ENCODE data around the gene CEP63. TPM values are rescaled to one million over a fixed set of nuclear protein-coding genes. Genes with fewer than 3 reads are reported as not detected.

The CEP63 gene
- total RNA-seq, 1 donor from 2014 or later, result 21.2 TPM

DNA sequence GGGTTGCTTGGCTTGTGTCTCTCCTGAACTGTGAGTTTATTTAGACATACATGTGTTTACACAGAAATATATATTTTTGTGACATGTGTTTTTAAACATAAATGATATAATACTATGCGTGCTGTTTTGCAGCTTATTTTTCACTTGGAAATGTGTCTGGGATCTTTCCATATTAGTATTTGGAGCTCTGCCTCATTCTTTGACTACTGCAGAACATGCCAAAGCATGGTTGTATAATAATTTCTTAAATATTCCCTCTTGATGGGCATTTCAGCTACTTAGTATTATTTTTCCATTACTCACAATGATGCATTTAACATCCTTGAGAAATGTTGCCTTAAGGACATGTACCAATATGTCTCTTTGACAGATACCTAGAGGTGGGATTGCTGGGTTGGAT is 19.5 kb upstream of the CEP63 start:
- no peak for DNase-seq (ENCODE audit: low read depth, low spot score)

DNA sequence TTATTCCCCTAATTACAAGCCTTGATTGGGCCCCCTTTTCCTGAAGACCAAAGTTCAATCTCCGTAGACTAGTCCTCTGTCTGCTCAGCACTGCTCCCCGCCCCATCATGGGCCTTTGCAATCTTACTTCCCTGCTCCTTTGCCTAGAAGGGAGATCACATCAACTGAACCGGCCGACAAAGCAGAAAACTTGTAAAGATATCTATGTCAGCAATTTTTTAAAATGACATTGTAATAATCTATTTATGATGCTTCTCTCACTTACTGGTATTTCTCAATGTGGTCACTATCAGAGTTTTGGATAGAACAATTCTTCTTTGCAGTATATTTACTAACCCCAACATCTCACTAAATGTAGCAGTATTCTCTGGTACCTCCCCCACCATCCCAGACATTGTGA is 17.3 kb upstream of the CEP63 start:
- DNase-seq (ENCODE audit: low read depth, low spot score), result no peak

DNA sequence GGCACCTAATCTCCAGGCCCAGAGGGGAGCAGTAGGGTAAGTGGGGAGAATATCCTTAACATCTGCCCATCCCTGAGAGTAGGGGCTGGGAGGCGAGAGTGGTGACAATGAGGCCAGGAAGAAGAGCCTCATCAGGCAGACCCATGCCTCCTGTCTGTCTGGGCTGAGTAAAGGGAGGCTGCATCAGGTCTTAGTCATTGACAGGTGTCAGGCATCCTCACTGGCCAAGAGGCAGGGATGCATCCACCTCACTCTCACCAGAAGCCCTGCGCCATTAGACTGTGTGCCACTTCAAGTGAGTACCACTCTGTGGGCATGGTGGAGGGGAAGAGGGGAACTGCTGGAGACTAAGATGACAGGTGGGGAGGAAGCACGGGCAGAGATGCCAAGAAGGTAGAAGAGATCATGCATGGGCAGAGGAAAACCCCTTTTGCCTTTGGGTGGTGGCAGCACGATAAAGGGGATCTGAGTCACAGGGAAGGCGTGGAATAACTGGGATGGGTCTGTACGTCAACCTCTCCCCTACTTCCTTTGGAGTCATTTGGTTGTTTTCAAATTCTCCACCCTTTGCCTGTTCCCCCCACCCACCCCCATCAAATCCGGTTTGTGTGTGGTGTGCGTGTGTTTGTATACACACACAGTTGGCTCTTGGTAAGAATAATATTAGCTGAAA is 14.2 kb upstream of the CEP63 start:
- no peak for DNase-seq (ENCODE audit: low read depth, low spot score)

DNA sequence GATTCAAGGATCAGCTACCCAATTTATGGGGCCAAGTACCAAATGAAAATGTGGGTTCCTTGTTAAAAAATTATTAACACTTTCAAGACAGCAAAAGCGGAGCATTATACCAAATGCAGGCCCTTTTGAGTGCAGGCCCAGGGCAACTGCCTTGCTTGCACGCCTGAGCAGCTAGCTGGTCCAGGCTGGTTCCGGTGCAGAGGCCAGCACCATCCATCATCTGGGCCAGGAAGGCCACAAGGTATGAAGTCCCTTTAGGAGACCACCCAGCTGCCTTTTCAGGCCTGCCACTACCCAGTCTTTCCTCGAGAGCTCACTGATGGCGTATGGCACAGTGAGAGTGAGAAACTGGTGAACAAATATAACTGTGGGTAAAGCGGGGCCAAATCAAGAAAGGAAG is 13.0 kb upstream of the CEP63 start:
- DNase-seq (ENCODE audit: low read depth, low spot score), result no peak

DNA sequence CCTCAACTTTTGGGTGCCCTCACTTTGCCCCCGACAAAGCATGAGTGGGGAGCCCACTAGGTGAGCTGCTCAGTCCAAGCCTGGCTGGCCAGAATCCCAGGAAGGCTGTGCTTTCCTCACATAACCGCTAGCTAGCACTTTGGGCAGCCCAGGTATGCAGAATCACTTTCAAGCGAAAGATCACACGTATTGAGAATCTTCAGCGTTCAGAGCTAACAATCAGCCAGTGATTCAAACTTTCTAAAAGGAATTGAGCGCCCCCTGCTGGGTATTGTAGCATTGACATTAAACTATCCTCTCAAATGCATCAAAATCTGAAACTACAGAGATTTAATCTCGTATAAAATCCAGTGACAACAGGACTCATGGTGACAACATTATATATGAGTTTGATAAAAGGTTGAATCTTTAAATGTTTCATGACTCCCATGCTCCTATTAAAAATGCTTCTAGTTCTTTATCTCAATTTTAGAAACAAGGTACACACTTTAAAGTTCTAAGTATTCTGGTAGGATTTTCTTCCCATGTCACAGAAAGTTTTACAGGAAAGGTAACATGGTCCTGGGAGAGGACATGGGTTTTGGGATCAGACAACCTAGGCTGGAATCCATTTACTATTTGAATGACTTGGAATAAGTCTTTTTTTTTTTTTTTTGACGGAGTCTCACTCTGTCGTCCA is 11.8 kb upstream of the CEP63 start:
- DNase-seq (ENCODE audit: low read depth, low spot score), result no peak

DNA sequence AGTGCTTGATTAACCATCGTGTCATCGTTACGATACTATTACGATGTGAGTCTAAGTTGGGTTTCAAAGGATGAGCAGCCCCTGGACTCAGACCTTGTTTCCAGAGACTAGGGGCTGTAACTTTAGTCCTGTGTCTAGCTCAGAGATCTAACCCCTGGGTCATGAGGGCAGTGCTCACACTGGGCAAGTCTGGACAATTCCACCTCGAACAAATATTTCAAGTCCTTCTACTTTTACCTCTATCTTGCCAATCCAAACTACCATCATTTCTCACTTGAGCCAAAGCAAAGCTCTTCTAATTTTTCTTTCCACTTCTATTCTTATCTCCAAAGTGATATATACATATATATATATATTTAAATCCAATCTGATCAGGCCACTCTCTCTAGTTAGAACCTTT is 10.9 kb upstream of the CEP63 start:
- DNase-seq (ENCODE audit: low read depth, low spot score), result no peak

DNA sequence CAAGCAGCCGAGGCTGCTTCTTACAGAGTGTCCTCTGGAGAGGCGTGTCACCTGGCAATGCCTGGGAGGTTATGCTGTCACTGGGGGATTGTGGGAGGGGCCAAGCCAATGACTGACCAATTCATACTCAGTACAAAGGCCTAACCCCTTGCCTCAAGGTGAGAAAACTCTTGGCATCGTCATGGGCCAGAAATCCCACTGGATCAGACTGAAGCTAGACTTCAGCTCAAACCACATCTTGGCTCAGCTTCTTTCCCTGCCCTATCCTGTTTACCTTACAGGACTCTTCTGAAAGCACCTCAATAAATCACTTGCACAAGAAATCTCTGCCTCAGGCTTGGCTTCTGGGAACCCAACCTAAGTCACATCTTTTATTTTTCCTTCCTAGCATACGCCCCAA is 9.6 kb upstream of the CEP63 start:
- DNase-seq (ENCODE audit: low read depth, low spot score), result no peak

DNA sequence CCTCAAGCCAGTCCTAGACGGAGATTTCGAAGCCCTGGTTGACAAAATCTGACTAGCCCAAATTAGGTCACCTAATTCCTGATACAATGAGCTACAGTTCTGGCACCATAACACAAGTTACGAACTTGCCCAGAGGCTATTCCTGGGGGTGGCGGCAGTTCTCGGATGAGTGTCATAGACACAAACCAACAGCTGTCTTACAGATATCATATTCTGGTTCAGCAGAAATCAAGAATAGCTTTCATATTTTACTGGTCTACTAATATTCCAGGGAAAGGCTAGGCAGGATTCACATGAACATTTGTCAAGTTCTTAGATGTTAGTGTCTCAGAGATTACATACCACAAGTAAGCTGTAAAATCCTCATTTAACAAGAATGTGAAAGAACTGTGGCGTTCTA is 8.9 kb upstream of the CEP63 start:
- no peak for DNase-seq (ENCODE audit: low read depth, low spot score)

DNA sequence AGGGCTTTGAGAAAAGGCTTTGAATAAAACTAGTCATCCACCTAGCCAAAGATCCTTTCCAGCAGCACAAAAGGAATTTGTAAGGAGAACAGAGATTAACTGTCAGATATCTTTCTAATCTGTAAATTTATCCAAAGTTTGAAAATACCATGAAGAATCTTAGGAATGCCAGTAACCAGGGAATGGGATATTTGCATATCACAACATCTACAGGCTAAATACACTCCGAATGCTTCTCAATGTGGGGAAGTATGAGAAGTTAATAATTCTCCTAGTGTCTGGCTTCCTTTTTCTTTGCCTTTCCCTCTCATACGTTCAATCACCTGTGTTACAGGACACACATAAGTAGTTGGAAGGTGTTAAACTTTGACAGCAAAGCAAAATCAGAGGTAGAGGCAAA is 7.9 kb upstream of the CEP63 start:
- DNase-seq (ENCODE audit: low read depth, low spot score), result no peak

DNA sequence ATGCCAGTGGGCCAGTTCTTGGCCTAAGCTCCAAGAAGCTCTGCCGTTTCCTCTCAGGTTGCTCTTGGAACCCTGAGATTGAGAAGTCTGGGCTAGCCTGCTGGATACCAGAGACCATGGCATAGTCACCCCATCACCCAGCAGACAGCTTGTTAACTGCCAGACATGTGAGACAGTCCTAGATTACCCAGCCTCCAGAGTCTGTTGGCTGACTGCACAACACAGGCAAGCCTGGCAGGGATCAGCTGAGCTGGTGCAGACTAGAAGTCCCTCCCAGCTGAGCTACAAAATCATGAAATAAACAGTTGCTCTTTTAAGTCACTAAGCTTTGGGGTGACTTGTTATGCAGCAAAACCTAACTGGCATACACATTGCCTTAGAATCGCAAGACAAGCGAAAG is 5.3 kb upstream of the CEP63 start:
- no peak for DNase-seq (ENCODE audit: low read depth, low spot score)

DNA sequence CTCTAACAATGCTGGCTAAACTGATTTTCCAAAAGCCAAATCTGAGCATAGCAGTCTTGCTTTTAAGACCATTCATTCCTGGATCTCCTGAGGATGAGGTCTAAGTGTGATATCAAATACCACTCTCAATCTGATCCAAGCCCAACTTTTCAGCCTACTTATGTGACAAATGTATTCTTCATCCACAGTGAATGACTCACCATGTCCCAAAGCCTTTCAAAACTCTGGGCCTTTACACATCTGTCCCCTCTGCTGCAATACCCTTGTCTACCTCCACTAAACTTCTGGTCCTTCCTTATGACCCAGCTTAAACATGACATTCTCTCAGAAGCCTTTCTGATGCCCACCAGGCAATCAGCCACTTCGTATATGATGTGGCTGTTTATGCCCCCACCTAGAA is 4.7 kb upstream of the CEP63 start:
- no peak for DNase-seq (ENCODE audit: low read depth, low spot score)

DNA sequence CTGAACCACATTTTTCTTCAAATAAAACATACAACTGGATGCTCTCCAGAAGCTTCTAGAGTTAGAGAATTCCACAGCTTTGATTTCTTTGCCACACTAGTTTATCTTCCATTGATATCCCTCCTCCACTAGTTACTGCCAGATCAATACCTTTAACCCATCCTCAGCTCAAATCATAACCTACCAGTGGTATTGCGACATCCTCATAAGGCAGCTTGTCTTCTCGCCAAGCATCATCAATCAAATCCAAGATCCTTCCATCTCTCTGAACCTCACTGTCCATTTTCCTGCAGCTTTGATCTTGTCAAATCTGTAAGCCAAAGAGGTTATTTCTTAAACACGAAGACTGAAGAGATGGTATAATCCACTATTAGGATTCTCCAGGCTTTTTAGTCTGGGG is 3.2 kb upstream of the CEP63 start:
- no peak for DNase-seq (ENCODE audit: low read depth, low spot score)

DNA sequence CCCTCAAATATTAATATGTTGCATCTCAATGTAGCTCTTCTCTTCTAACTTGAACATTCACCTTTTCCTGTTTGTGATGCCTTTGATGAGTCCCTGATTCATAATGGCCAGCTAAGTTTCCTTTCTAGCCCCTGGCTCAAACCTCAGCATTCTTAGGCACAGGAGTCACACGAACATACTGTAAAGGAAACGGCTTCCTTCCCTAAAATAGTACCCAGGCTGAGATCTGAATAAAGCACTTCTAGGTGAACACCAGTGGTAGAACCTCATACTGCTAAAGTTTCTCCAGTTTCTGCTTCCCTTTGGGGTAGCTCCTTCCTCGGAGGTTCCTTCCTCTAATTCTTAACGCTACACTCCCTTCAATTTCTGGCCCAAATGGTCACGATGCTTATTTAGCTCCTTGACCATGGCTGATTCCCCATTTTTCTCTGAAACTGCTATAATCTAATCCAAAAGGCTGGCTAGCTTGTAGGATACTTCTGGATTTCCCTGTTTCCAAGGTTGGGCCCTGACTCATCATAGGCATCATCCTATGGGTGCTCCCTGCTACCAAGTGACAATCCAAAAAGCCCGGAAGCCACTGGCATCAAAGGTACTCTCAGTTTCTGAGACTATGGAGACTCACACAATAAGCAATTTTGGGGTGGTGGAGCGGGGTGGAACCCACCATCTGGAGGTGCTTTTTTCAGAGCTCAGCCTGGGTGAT is 2.5 kb upstream of the CEP63 start:
- peak; percentile 78 for DNase-seq (ENCODE audit: low read depth, low spot score)

DNA sequence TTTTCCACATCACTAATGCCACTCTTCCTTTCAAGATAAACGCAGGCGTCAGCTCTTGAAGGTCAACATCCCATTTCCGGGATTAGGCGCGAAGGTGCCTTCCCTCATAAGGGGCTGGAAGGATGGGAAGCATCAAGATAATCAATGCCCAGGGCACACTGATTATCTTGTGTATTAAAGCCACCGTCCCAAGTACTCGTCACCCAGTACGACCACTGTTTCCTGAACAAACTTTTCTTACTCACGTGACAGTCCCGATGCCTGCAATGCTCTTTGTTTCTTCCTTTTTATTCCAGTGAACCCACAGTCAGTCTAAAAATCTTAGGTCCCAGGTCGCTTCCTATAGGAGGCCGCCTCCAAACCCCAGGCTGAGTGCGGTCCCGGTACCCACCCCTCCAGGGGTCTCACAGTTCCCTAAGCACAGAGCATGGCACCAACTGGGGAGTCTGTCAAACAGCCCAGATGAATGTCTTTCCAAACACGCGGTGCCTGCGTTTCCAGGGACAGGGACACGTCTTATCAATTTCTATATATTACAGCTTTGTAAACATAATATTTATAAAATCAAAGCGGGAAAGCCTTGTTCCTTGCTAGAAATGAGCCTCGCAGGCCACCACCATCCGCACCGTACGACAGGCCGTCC is 661 bp upstream of the CEP63 start:
- peak; percentile 80 for DNase-seq (ENCODE audit: low read depth, low spot score)

DNA sequence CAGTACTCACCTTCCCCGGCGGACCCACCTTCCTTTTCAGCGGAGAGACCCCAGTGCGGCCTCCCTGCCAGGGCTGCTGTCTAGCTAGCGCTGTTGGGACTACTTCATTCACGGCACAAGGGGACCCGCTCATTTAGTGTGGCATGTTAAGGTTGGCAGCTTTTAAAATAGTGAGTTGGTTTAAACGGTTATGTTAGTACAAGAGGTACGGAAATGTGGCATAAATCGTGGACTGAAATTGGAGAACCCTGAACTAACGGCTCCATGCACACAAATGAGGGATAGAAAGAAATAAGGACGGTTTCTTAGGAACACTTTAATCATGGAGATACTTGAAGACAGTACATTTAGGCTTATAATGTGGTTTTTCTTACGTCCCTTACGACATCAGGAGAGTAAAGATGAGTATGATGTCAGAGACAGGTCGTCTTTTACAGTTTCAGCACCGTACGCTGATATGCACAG is 752 bp downstream of the CEP63 start:
- no peak for DNase-seq (ENCODE audit: low read depth, low spot score)

DNA sequence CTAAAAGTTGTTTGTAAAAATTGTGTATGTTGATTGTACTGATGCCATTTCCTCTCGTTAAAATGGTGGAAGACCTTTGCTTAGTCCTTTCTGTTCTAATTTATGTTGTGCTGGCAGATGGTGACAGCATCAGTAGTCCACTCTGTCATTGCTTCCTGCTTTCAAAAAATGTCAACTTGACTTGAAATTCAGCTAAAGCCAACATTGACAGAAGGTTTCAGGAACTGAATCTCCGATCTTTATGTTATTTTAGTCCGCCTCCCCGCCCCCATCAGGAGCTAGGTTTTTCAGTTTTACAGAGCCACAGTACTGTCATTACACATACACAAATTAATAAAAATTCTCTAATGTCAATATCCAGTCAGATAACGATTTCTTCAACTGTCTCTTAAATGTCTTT is 1.5 kb downstream of the CEP63 start:
- no peak for DNase-seq (ENCODE audit: low read depth, low spot score)

DNA sequence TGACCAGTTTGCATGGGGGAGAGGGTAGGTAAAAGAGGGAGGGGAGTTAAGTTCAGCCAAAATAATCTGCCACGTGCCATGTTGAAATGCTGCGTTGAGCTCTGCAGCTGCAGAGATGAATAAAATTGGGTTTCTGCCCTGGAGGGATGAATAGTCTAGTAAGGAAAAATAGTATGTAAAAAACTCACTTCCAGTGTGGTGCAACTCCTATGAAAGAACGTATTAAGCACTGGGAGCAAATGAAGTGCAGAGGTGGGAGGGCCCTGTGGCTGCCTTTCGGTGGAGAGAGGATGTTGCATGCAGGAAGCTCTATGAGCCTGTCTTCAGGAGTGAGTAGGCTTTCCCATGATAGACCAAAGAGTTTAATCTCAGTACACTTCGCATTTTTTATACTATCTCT is 8.6 kb downstream of the CEP63 start:
- no peak for DNase-seq (ENCODE audit: low read depth, low spot score)

DNA sequence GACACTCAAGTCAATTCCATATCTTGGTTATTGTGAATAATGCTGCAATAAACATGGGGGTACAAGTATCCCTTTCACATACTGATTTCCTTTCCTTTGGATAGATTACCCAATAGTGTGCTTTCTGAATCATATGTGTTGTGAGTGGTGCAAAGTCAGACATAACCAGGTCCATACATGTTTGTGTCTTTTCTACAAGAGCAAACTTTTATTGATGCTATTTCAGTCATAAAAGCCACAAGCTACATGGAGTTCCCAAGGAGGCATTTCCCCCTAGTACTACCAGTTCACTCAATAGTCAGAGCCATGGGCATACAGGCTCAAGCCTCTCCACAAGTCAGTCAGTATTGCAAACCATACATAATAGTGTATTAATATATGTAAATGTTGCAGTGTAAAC is 10.1 kb downstream of the CEP63 start:
- DNase-seq (ENCODE audit: low read depth, low spot score), result no peak

DNA sequence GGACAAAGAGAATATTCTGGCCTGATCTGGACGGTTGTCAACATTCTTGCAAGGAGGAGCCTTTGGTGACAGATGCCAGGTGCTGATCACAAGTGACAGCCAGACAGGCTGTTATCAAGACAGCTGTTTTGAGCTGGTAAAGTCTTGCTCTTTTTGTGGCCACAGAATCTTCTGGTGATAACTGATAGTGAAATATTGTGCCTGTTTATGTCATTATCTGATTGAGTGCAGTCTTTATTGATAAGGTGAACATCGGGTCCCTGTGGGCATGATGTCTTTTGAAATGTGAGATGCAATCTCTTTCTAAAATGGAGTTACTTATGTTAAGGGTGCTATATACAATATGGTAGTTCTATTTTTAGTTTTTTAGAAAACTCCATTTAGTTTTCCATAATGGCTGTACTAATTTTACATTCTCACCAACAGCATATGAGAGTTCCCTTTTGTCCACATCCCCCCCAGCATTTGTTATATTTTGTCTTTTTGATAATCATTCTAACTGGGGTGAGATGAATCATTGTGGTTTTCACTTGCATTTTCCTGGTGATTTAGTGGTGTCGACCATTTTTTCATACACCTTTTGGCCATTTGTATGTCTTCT is 10.7 kb downstream of the CEP63 start:
- DNase-seq (ENCODE audit: low read depth, low spot score), result no peak

DNA sequence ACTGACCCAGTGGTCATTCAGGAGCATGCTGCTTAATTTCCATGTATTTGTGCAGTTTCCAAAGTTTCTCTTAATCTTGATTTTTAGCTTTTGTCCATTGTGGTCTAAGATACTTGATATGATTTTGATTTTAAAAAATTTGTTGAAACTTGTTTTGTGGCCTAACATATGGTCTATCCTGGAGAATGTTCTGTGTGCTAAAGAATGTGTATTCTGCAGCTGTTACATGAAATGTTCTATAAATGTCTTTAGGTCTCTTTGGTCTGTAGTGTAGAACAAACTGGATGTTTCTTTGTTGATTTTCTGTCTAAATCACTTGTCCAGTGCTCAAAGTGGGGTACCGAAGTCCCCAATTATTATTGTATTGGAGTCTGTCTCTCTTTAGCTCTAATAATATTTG is 17.4 kb downstream of the CEP63 start:
- DNase-seq (ENCODE audit: low read depth, low spot score), result no peak

DNA sequence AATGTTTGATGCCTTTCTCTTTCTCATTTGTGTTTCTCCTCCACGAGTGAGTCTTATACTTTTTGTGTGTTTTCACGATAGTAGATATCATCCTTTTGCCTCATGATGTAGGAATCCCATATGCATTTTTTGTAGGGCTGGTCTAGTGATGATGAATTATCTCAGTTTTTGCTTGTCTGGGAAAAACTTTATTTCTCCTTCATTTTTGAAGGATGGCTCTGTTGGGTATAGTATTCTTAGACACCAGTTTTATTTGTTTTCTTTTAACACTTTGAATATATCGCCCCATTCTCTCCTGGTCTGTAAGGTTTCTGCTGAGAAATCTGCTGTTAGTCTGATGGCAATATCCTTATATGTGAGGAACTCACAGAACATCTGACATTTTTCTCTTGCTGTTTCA is 18.3 kb downstream of the CEP63 start:
- DNase-seq (ENCODE audit: low read depth, low spot score), result no peak

DNA sequence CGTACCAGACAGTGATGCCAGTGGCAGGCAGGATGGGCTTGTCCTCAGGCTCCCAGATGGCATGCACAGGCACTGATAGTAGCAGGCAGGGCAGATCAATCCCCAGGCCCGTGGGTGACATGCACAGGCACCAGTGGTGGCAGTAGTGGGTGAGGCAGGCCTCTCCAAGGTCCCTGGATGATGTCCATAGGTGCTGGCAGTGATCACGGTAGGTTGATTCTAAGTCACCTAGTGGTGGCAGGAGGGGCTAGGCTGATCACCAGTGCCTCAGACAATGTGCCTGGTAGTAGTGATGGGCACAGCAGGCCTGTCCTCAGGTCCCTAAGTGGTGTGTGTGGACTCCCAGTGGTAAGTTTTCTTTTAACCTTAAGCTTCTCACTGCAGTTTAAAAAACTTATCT is 19.6 kb downstream of the CEP63 start:
- DNase-seq (ENCODE audit: low read depth, low spot score), result no peak
